GM19025 (cell line): ENCODE results near the gene IL5.
"Not testable (repeated sequence)": the region's sequence is repeated elsewhere in the genome, so short reads cannot be mapped to it uniquely, and the experiment has no call there.

Experiments
- ATAC-seq: cut with Tn5 transposase; IDR thresholded peaks from one replicate; pipeline ENCODE4 v1.9.1; 2021; ENCODE audit warnings: mild to moderate bottlenecking, low read depth, moderate library complexity; ENCODE audit not compliant: unreplicated experiment

The IL5 gene

GRCh38 chr5:132543472-132544201 lies at the start of gene IL5:
IL5 (minus strand) TSS chr5:132543522; CDS start chr5:132543478, 44 bp downstream.
- no peak for ATAC-seq

GRCh38 chr5:132592521-132592920 lies 49.2 kb upstream of the IL5 start:
- no peak for ATAC-seq

- no peak for ATAC-seq
These were observed 47.8 kb upstream of the IL5 start for GRCh38 chr5:132591145-132591544.

DNA sequence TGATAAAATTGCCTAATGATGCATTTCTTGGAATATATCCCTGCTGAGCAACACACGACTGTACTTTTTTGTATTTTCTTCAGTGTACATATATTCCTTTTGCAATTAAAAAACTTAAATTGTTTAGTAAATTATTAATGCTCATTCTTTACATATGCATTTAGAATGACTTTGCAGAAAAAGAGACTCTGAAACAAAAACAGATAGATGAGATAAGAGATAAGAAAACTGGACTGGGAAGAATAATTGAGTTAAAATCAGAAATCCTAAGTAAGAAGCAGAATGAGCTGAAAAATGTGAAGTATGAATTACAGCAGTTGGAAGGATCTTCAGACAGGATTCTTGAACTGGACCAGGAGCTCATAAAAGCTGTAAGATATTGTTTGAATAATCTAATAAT lies 46.1 kb upstream of the IL5 start:
- no peak for ATAC-seq

DNA sequence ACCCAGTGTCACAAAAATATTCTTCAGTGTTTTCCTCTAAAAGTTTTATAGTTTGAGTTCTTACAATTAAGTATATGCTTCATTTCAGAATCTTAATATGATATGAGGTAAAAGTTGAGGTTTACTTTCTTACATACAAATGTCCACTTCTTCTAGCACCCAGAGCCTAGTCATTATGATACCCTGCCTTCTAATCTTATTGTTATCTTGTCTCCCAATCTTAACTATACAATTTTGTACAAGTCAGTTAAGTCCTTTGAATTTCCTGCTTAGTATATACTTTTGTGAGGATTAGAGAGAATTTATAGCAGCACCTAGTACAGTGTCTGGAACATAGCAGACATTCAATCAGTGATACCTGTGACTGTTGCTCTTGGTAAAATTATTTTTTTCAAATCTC lies 42.7 kb upstream of the IL5 start:
- no peak for ATAC-seq

DNA sequence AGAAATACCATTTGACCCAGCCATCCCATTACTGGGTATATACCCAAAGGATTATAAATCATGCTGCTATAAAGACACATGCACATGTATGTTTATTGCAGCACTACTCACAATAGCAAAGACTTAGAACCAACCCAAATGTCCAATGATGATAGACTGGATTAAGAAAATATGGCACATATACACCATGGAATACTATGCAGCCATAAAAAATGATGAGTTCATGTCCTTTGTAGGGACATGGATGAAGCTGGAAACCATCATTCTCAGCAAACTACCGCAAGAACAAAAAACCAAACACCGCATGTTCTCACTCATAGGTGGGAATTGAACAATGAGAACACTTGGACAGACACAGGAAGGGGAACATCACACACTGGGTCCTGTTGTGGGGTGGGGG lies 41.2 kb upstream of the IL5 start:
- not testable (repeated sequence) for ATAC-seq

DNA sequence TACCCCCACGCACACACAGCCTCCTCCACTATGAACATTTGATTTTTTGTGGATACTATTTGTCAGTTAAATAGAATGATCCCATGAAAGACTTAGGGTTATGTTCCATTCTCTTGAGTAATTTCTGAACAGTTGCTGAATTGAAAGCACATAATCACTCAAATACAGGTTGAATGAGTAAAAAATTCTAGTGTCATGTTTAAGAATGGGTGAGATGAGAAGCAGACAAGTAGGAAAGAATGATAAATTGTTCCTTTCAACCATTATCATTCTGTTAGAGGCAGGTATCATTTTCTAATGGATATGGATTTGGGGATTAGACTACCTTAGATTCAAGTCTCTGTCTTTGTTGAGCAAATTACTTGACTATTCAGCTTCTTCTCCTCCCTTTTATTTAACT lies 32.8 kb upstream of the IL5 start:
- ATAC-seq, result no peak

DNA sequence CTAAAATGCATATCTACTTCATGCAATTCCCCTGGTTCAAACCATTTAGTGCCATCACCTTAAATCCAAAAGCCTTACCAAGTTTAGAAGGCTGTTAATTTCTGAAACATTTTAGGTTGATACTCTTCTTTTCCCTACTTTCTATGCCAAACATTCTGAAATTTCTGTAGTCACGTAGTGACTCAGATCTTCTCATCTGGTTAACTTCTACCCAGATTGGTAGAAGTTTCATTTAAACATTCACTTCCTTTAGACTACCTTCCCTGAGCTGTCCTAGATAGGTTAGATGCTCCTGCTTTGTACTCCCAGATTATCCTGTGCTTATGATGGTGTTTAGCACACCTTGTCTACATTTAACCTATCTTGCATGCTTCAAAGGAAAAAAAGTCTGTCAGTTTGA lies 23.3 kb upstream of the IL5 start:
- no peak for ATAC-seq

DNA sequence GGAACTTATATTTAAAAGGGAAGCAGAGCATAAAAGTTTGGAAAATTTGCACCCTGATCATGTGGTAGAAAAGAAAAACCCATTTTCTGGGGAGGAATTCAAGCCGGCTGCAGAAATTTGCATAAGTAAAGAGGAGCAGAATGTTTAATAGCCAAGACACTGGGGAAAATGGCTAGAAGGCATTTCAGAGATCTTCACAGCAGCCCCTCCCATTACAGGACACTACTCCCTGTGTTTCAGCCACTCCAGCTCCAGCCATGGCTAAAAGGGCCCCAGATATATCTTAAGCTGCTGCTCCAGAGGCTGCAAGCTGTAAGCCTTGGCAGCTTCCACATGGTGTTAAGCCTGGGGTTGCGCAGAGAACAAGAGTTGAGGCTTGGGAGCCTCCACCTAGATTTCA lies 21.2 kb upstream of the IL5 start:
- ATAC-seq, result not testable (repeated sequence)

GRCh38 chr5:132561601-132562000 lies 18.3 kb upstream of the IL5 start:
- ATAC-seq, result no peak

DNA sequence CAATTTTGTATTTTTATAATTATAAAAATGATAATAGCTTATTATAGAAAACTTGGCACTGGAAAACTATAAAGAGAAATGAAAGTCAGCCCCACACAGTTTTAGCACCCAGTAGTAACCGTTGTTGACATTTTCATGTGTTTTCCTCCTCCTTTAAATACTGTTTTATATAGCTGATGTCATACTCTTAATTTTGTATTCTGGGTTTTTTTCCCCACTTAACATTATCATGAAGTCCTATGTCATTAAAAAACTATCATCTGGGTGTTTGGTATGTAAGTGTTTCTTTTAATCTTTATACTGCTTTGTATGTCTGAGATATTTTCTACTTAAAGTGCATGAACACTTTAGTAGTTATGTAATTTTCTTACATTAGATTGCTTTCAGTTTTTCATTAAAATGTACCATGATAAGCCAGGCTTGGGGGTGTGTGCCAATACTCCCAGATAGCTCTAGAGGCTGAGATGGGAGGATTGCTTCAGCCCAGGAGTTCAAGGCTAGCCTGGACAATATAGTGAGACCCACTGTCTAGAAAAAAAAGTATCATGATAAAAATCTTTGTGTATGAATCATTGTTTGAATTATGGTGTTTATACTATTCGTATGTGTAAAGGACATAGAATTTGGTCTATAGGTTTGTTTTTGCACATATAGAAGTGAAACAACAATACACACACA lies 16.2 kb upstream of the IL5 start:
- no peak for ATAC-seq

DNA sequence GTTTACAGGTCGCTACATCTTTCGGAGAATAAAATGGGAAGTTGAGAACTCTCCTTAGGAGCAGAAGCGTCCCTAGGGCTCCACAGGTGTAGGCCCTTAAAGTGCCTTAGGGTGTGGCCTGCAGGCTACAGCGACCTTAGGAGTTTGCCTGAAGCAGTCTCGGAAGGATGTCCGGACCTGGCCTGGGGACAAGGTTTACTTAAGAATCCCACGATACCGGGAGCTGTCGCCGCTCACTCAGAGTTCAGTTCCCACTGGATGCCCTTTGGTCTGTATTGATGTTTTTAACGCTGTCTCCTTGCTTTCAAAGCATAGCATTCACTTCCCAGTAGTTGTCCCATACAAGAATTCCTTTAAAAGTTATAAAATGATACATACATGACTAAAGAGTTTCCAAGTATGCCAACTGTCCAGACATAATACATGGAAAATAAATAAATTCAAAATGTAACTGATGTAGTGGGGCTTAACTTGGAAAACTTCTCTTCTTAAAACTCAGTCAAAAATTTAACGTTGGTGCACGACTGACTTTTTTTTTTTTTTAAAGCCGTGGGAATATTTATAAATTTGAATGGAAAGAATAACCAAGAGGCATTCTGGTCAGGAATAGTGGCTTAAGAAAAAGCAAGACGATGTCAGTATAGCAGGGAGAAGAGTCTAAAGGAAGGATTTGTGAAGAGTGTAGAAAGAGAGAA lies 14.3 kb upstream of the IL5 start:
- no peak for ATAC-seq

DNA sequence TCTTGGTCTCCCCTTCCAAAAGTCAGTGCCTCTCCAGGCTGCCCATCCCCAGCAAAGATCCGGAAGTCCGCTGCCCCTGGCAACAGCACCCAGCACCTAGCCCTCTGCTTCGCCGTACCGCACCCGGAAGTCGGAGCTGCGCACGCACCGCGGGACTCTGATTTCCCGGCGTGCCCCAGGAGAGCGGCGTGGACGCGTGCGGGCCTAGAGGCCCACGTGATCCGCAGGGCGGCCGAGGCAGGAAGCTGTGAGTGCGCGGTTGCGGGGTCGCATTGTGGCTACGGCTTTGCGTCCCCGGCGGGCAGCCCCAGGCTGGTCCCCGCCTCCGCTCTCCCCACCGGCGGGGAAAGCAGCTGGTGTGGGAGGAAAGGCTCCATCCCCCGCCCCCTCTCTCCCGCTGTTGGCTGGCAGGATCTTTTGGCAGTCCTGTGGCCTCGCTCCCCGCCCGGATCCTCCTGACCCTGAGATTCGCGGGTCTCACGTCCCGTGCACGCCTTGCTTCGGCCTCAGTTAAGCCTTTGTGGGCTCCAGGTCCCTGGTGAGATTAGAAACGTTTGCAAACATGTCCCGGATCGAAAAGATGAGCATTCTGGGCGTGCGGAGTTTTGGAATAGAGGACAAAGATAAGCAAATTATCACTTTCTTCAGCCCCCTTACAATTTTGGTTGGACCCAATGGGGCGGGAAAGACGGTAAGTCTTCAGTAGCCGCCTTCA lies 13.6 kb upstream of the IL5 start, which contains the start of gene RAD50:
RAD50 (plus strand) TSS at position 215 of the 715 bp plus-strand sequence; CDS start at position 563, 348 bp downstream.
- ATAC-seq, result peak; percentile 98

- ATAC-seq, result peak; percentile 11
These were observed 12.9 kb upstream of the IL5 start for GRCh38 chr5:132556153-132556762.

- no peak for ATAC-seq
These were observed 6.3 kb upstream of the IL5 start for GRCh38 chr5:132549576-132549975.

DNA sequence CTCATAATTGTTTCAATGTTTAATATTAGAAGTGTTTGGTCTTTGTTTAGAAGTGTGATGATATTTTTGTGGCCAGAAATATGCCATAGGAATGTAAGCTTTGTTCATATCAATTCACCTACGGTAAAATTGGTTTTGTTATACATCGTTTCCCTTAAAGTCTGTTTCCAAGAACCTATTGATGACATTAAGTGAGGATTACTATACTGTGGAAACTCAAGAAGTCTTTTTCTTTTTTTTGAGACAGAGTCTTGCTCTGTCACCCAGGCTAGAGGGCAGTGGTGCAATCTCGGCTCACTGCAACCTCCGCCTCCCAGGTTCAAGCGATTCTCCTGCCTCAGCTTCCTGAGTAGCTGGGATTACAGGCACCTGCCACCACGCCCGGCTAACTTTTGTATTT lies 5.5 kb upstream of the IL5 start:
- not testable (repeated sequence) for ATAC-seq

DNA sequence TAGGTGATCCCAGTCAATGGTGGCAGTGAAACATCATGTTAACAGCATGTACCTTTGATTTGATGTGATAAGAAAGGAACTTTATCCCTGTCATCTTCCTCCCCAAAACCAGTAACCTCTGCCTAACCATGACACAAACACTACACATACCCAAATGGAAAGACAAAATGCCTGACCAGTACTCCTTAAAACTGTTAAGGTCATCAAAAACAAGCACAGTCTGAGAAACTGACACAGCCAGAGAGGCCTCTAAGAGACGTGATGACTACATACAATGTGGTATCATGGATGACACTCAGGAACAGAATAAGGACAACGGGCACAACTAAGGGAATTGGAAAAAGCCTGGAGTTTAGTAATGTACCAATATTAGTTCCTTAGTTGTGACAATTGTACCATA lies 3.9 kb upstream of the IL5 start:
- ATAC-seq, result no peak

- no peak for ATAC-seq
These were observed 2.8 kb upstream of the IL5 start for GRCh38 chr5:132546108-132546507.

DNA sequence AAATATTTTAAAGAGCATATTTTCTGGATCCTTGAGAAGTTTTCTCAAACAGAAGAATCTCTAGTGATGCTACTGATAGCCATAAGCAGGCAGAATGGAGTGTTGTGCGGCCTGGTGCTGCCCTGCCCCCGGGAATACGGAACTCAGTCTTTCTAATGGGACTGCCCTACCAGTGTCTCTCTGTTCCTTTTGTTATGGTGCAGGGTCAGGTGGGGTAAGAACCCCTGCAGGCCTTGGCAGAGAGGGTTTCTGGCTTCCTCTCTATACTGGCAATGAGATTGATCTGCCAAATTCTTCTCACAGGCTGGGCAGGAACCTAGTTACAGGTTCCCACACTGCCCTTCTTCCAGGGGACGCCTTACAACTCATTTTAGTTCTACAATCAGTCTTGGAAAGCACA lies 2.6 kb downstream of the IL5 start:
- ATAC-seq, result no peak

DNA sequence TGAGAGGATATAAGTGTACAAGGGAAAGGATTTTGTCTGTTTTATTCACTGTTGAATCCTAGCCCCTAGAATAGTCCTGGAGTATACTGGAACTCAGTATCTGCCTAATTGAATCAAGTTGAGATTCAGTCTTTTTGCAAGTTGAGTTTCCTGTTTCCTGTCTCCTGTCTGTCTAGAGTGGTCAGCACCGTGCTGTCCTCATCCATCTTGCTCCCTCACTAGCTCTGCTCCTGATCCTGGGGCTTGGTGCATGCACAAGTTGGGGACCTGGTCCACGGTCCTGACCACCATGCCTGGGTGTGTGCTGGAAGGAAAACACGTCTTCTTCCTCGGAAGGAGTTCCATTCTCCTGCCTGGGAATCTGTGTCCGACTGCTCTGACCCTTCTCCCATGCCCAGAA lies 3.2 kb downstream of the IL5 start:
- no peak for ATAC-seq
